HepG2 (cell line): Measurements from ENCODE around the gene TLR1. TPM values are rescaled to one million over a fixed set of nuclear protein-coding genes. Genes with fewer than 3 reads are reported as not detected.

Source experiments
- ATAC-seq: fragments of 200-7000 bp; cut with Tn5 transposase; 3 replicates; pipeline ENCODE4 v1.9.1; 2020; ENCODE audit warnings: mild to moderate bottlenecking, moderate library complexity
- BruUV-seq: library from RNA; stranded (reverse); fragments of 400-500 nt; replicated peaks from 2 replicates; lab custom pipeline; 2021; lab: Mats Ljungman, UMichigan
- CTCF ChIA-PET: fragments of 300-600 bp; formaldehyde crosslinking; extraction: SDS; loops from one replicate; lab custom pipeline; 2021; ENCODE audit warnings: low total read pairs, inconsistent platforms, low intra/inter-chr PET ratio; lab: Yijun Ruan, JAX
- POLR2A ChIA-PET: fragments of 350-600 bp; sonication (Branson Sonifier 250); formaldehyde crosslinking; loops from one replicate; lab custom pipeline; 2020; ENCODE audit warnings: antibody characterized with exemption, inconsistent platforms; lab: Yijun Ruan, JAX
- DNase-seq: peaks from one replicate; pipeline ENCODE4 v3.0.0-alpha.2; 2015; ENCODE audit warnings: low spot score
- FAIRE-seq: peaks from 3 replicates; lab custom pipeline; 2011; peaks lifted over from hg19 to GRCh38; lab: Jason Lieb, UNC
- H2AFZ ChIP-seq: one replicate; pipeline ENCODE4 v1.6.1; 2011; ENCODE audit warnings: low read length, inconsistent platforms
- H3K27ac ChIP-seq: fragments of 300-600 bp; 3 replicates; pipeline ENCODE4 v1.8.0; 2011; ENCODE audit warnings: mixed run types, mild to moderate bottlenecking, mixed read lengths, low read length, inconsistent platforms; ENCODE audit not compliant: insufficient read depth; ENCODE audit errors: extremely low read length
- H3K27me3 ChIP-seq, 2 experiments: fragments of 200-600 bp in 1 of 2; 2 replicates in 1 of 2; 3 replicates in 1 of 2; pipeline versions ENCODE4 v1.6.0 to v1.8.0; 2011; ENCODE audit warnings: low read length in 2 of 2, mild to moderate bottlenecking in 2 of 2, moderate library complexity in 2 of 2, inconsistent platforms in 1 of 2; ENCODE audit not compliant: insufficient read depth in 2 of 2, control insufficient read depth in 1 of 2
- H3K36me3 ChIP-seq, 2 experiments: fragments of 200-600 bp in 1 of 2; replicated peaks in 1 of 2; 2 replicates in 1 of 2; 3 replicates in 1 of 2; pipeline versions ENCODE4 v1.5.1 to v1.8.0; 2011; ENCODE audit warnings: low read length in 2 of 2, inconsistent platforms in 1 of 2; ENCODE audit not compliant: insufficient read depth in 2 of 2, control insufficient read depth in 1 of 2
- H3K4me1 ChIP-seq: 2 replicates; pipeline ENCODE4 v1.5.1; 2012; ENCODE audit warnings: low read length, inconsistent platforms; ENCODE audit not compliant: insufficient read depth
- H3K4me2 ChIP-seq: 2 replicates; pipeline ENCODE4 v1.6.0; 2011; ENCODE audit warnings: low read depth, low read length, inconsistent platforms
- H3K4me3 ChIP-seq, 3 experiments: fragments of 200-600 bp in 1 of 3; sonication (generic), shearing (Covaris generic) in 1 of 3; replicated peaks in 1 of 3; 2 replicates each; pipeline ENCODE4 v1.5.1; 2011 to 2016; ENCODE audit warnings: low read length in 3 of 3, inconsistent platforms in 2 of 3, low read depth in 2 of 3, mild to moderate bottlenecking in 2 of 3, control low read depth in 1 of 3, mixed read lengths in 1 of 3; ENCODE audit not compliant: insufficient read depth in 1 of 3
- H3K79me2 ChIP-seq: one replicate; pipeline ENCODE4 v1.6.1; 2011; ENCODE audit warnings: low read length, inconsistent platforms; ENCODE audit not compliant: insufficient read depth
- H3K9ac ChIP-seq: 2 replicates; pipeline ENCODE4 v1.6.0; 2011; ENCODE audit warnings: mild to moderate bottlenecking, low read depth, low read length, inconsistent platforms; ENCODE audit not compliant: insufficient read depth
- H3K9me3 ChIP-seq: 2 replicates; pipeline ENCODE4 v1.5.1; 2012; ENCODE audit warnings: mild to moderate bottlenecking, low read length
- H4K20me1 ChIP-seq: 2 replicates; pipeline ENCODE4 v1.6.0; 2011; ENCODE audit warnings: inconsistent platforms, mild to moderate bottlenecking, low read length, moderate library complexity; ENCODE audit not compliant: insufficient read depth
- FOXK2 ChIP-seq: fragments of 450-650 bp; IDR thresholded peaks from 2 replicates; pipeline ENCODE4 v1.6.1; 2016
- GZF1 ChIP-seq: sonication (generic); formaldehyde crosslinking; IDR thresholded peaks from 2 replicates; pipeline ENCODE4 v1.5.1; 2020; ENCODE audit warnings: mild to moderate bottlenecking, missing genetic modification reagents
- KLF15 ChIP-seq: sonication (generic); formaldehyde crosslinking; IDR thresholded peaks from 2 replicates; pipeline ENCODE4 v1.8.1; 2023; ENCODE audit warnings: borderline replicate concordance, mild to moderate bottlenecking, inconsistent platforms, missing genetic modification reagents, mixed read lengths
- MAFK ChIP-seq, 2 experiments: IDR thresholded peaks in 1 of 2; conservative IDR thresholded peaks in 1 of 2; 2 replicates each; pipeline ENCODE4 v1.6.1; 2011; ENCODE audit warnings: improper control_type of control experiment in 2 of 2, low read length in 2 of 2
- THYN1 ChIP-seq: sonication (generic); formaldehyde crosslinking; IDR thresholded peaks from 2 replicates; pipeline ENCODE4 v1.8.1; 2023; ENCODE audit warnings: low read depth, mild to moderate bottlenecking, moderate library complexity, missing genetic modification reagents, borderline replicate concordance
- ZMYM3 ChIP-seq: sonication (generic); formaldehyde crosslinking; IDR thresholded peaks from 2 replicates; pipeline ENCODE4 v1.5.1; 2020; ENCODE audit warnings: mild to moderate bottlenecking, missing genetic modification reagents
- ZNF234 ChIP-seq: sonication (generic); formaldehyde crosslinking; conservative IDR thresholded peaks from 2 replicates; pipeline ENCODE4 v1.5.1; 2020; ENCODE audit warnings: mild to moderate bottlenecking, missing genetic modification reagents
- ZNF619 ChIP-seq: sonication (generic); formaldehyde crosslinking; IDR thresholded peaks from 2 replicates; pipeline ENCODE4 v1.4.0; 2020; ENCODE audit warnings: mild to moderate bottlenecking, missing genetic modification reagents
- ZNF766 ChIP-seq: sonication (generic); formaldehyde crosslinking; IDR thresholded peaks from 2 replicates; pipeline ENCODE4 v1.5.0; 2020; ENCODE audit warnings: missing genetic modification reagents, borderline replicate concordance
- WGBS: methylation state at CpG from one replicate; pipeline ENCODE4 v1.1.6; 2017; ENCODE audit warnings: low lambda C conversion rate; 5-methylcytosine and 5-hydroxymethylcytosine counted together
- in situ Hi-C: cut with HindIII; loops from 2 replicates; pipeline ENCODE4 v1.10.0; 2017; ENCODE audit warnings: low pct_unique_long_range_greater_than_20kb; ENCODE audit not compliant: extremely low pct_ligation_motif_present
- intact Hi-C: fragments of 100-400 bp; cut with micrococcal nuclease; formaldehyde crosslinking; loops from one replicate; pipeline ENCODE4 v1.10.0; 2022; ENCODE audit not compliant: unreplicated experiment
- polyA plus RNA-seq, 8 experiments: library from polyadenylated mRNA; depleted of rRNA in 3 of 8; stranded (reverse) in 7 of 8; unstranded in 1 of 8; fragments of >200 nt; fragmentation: Illumina TruSeq in 4 of 8; extraction: Trizol in 4 of 8; gene quantifications; 2 replicates each; pipeline versions ENCODE4 v1.2.1 to v1.2.3, GENCODE V29; 2011 to 2016; ENCODE audit warnings: low read depth in 4 of 8, missing spikeins in 1 of 8, mixed read lengths in 1 of 8; ENCODE audit not compliant: insufficient read depth in 1 of 8
- total RNA-seq, 5 experiments: library from RNA; depleted of rRNA; stranded (reverse); fragments of >200 nt; fragmentation: Illumina TruSeq; extraction: Trizol; gene quantifications; 2 replicates each; pipeline ENCODE4 v1.2.3, GENCODE V29; 2016; ENCODE audit warnings: low read depth in 1 of 5
- TF ChIP-seq, protein P1 (sequence below): IDR thresholded peaks from 2 replicates; pipeline ENCODE4 v1.6.1; 2016; ENCODE audit warnings: control low read depth
- TF ChIP-seq, protein P2 (sequence below): sonication (generic); formaldehyde crosslinking; IDR thresholded peaks from 2 replicates; pipeline ENCODE4 v1.5.0; 2020; ENCODE audit warnings: missing genetic modification reagents

The TLR1 gene
- total and polyA plus RNA-seq, 2 of the 13 experiments (the other 11 are each of a cell fraction or from before 2014, with no cell fraction given), result 0.08 to 0.11 TPM

DNA sequence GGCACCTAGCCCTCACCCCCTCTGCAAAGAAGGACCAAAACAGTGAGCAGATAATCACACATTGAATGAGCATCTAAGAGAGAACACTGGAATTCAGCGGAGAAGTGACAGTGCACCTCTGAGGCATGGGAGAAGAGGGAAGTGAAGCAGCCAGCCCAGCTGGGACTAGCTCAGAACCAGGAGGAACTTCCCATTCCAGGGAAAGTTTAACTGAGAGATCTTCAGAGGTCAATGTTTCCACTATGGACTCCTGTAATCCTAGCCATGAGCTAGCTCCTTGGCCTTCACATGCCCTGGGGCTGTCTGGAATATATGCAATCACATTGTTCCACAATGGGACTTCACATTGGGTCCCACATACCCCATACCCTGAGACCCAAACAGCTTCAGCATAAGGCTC is 27.6 kb upstream of the TLR1 start:
- no peak overlapping the region for H3K9ac ChIP-seq
- ATAC-seq, result no peak
- no peaks in the 10 kb centered on the region for H3K36me3 ChIP-seq
- intact Hi-C loops (no loop called here), in situ Hi-C loops (no loop called here)
- no peaks in the 10 kb centered on the region for H3K79me2 ChIP-seq
- no peaks in the 10 kb centered on the region for H3K9me3 ChIP-seq
- H3K27ac ChIP-seq, result no peak overlapping the region
- no peak for FAIRE-seq
- ChIA-PET CTCF (no interaction called here), POLR2A (no interaction called here)
- H3K27me3 ChIP-seq, result no peaks in the 10 kb centered on the region; a peak in 1 of 5 replicates
- no peak overlapping the region for H3K4me3 ChIP-seq
- H3K4me2 ChIP-seq, result no peak overlapping the region
- peaks cover 4% of the 10 kb centered on the region; the same call in 1 of the 2 replicates for H3K4me1 ChIP-seq
- TF ChIP-seq MAFK (conservative IDR thresholded peaks at IDR 0.05 in 1 of 2, IDR thresholded peaks at IDR 0.05 in 1 of 2; ENCODE audit: low read length in 2 of 2) (no peak), KLF15 (CRISPR knock-in tag) (no peak), GZF1 (CRISPR knock-in tag) (no peak), FOXK2 (no peak), THYN1 (CRISPR knock-in tag) (no peak), ZNF234 (no peak), ZNF619 (CRISPR knock-in tag) (no peak), ZNF766 (CRISPR knock-in tag) (no peak), ZMYM3 (no peak)
- TF ChIP-seq, protein P1, sequence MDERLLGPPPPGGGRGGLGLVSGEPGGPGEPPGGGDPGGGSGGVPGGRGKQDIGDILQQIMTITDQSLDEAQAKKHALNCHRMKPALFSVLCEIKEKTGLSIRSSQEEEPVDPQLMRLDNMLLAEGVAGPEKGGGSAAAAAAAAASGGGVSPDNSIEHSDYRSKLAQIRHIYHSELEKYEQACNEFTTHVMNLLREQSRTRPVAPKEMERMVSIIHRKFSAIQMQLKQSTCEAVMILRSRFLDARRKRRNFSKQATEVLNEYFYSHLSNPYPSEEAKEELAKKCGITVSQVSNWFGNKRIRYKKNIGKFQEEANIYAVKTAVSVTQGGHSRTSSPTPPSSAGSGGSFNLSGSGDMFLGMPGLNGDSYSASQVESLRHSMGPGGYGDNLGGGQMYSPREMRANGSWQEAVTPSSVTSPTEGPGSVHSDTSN (CRISPR knock-in tag), result no peak
- TF ChIP-seq, protein P2, sequence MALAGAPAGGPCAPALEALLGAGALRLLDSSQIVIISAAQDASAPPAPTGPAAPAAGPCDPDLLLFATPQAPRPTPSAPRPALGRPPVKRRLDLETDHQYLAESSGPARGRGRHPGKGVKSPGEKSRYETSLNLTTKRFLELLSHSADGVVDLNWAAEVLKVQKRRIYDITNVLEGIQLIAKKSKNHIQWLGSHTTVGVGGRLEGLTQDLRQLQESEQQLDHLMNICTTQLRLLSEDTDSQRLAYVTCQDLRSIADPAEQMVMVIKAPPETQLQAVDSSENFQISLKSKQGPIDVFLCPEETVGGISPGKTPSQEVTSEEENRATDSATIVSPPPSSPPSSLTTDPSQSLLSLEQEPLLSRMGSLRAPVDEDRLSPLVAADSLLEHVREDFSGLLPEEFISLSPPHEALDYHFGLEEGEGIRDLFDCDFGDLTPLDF (CRISPR knock-in tag), result no peak
- TF ChIP-seq, all 625 proteins: peak for 0
- no TSS peak for BruUV-seq
- Histone ChIP-seq H2AFZ (no peak overlapping the region), H4K20me1 (no peaks in the 10 kb centered on the region)
- 94% methylated on average over 1 of the region's 1 CpG for WGBS
- no peak for DNase-seq
